HEK293 (cell line): Measurements from ENCODE around the gene RPS14.

ENCODE experiments used
- GLIS2 ChIP-seq: fragments of 450-650 bp; formaldehyde crosslinking; IDR thresholded peaks from 2 replicates; pipeline ENCODE4 v1.5.1; 2016; ENCODE audit warnings: missing biosample characterization, missing genetic modification characterization
- KLF10 ChIP-seq: fragments of 450-650 bp; IDR thresholded peaks from 2 replicates; pipeline ENCODE4 v1.5.1; 2018; ENCODE audit warnings: missing biosample characterization, mild to moderate bottlenecking, missing genetic modification characterization
- PRDM10 ChIP-seq: fragments of 450-650 bp; formaldehyde crosslinking; IDR thresholded peaks from 2 replicates; pipeline ENCODE4 v1.5.1; 2016; ENCODE audit warnings: missing biosample characterization, missing genetic modification characterization
- SP2 ChIP-seq: fragments of 450-650 bp; formaldehyde crosslinking; IDR thresholded peaks from 2 replicates; pipeline ENCODE4 v1.5.1; 2016; ENCODE audit warnings: missing biosample characterization, missing genetic modification characterization
- TCF7L2 ChIP-seq: IDR thresholded peaks from 2 replicates; pipeline ENCODE4 v1.6.1; 2011; ENCODE audit warnings: low read depth, mild to moderate bottlenecking, inconsistent platforms, low read length, moderate library complexity, borderline replicate concordance
- WT1 ChIP-seq: fragments of 450-650 bp; formaldehyde crosslinking; IDR thresholded peaks from 2 replicates; pipeline ENCODE4 v1.5.1; 2016; ENCODE audit warnings: missing biosample characterization, missing genetic modification characterization
- ZBTB8A ChIP-seq: fragments of 450-650 bp; formaldehyde crosslinking; IDR thresholded peaks from 2 replicates; pipeline ENCODE4 v1.5.1; 2016; ENCODE audit warnings: missing biosample characterization, missing genetic modification characterization
- ZFP37 ChIP-seq: fragments of 450-650 bp; formaldehyde crosslinking; IDR thresholded peaks from 2 replicates; pipeline ENCODE4 v1.5.1; 2016; ENCODE audit warnings: missing biosample characterization, missing genetic modification characterization
- ZFP41 ChIP-seq: fragments of 450-650 bp; formaldehyde crosslinking; IDR thresholded peaks from 2 replicates; pipeline ENCODE4 v1.5.1; 2016; ENCODE audit warnings: missing biosample characterization, missing genetic modification characterization, borderline replicate concordance
- ZNF2 ChIP-seq: fragments of 450-650 bp; formaldehyde crosslinking; IDR thresholded peaks from 2 replicates; pipeline ENCODE4 v1.5.1; 2016; ENCODE audit warnings: missing biosample characterization, missing genetic modification characterization
- ZNF280D ChIP-seq: fragments of 450-650 bp; formaldehyde crosslinking; IDR thresholded peaks from 2 replicates; pipeline ENCODE4 v1.5.1; 2016; ENCODE audit warnings: missing biosample characterization, missing genetic modification characterization
- ZNF311 ChIP-seq: fragments of 450-650 bp; formaldehyde crosslinking; IDR thresholded peaks from 2 replicates; pipeline ENCODE4 v1.5.1; 2017; ENCODE audit warnings: missing biosample characterization, missing genetic modification characterization, borderline replicate concordance
- ZNF394 ChIP-seq: fragments of 450-650 bp; formaldehyde crosslinking; IDR thresholded peaks from 2 replicates; pipeline ENCODE4 v1.5.1; 2016; ENCODE audit warnings: missing biosample characterization, missing genetic modification characterization, mild to moderate bottlenecking, moderate library complexity, borderline replicate concordance
- ZNF488 ChIP-seq: fragments of 450-650 bp; formaldehyde crosslinking; IDR thresholded peaks from 2 replicates; pipeline ENCODE4 v1.5.1; 2016; ENCODE audit warnings: missing biosample characterization, missing genetic modification characterization
- ZNF530 ChIP-seq: fragments of 450-650 bp; formaldehyde crosslinking; IDR thresholded peaks from 2 replicates; pipeline ENCODE4 v1.5.1; 2016; ENCODE audit warnings: low read depth, missing biosample characterization, missing genetic modification characterization
- ZNF544 ChIP-seq: fragments of 450-650 bp; formaldehyde crosslinking; IDR thresholded peaks from 2 replicates; pipeline ENCODE4 v1.5.0; 2017; ENCODE audit warnings: missing biosample characterization, missing genetic modification characterization
- ZNF596 ChIP-seq: fragments of 450-650 bp; IDR thresholded peaks from 2 replicates; pipeline ENCODE4 v1.5.0; 2018; ENCODE audit warnings: missing biosample characterization, mild to moderate bottlenecking, missing genetic modification characterization, moderate library complexity
- ZNF623 ChIP-seq: fragments of 450-650 bp; formaldehyde crosslinking; IDR thresholded peaks from 2 replicates; pipeline ENCODE4 v1.5.1; 2016; ENCODE audit warnings: missing biosample characterization, missing genetic modification characterization
- ZNF629 ChIP-seq: fragments of 450-650 bp; formaldehyde crosslinking; IDR thresholded peaks from 2 replicates; pipeline ENCODE4 v1.5.1; 2017; ENCODE audit warnings: missing biosample characterization, missing genetic modification characterization
- TF ChIP-seq, protein P1 (sequence below): fragments of 450-650 bp; formaldehyde crosslinking; IDR thresholded peaks from 2 replicates; pipeline ENCODE4 v1.5.1; 2016; ENCODE audit warnings: missing biosample characterization, missing genetic modification characterization
- TF ChIP-seq, protein P2 (sequence below): fragments of 450-650 bp; formaldehyde crosslinking; IDR thresholded peaks from 2 replicates; pipeline ENCODE4 v1.5.1; 2016; ENCODE audit warnings: missing biosample characterization, missing genetic modification characterization
- TF ChIP-seq, protein P3 (sequence below): fragments of 450-650 bp; IDR thresholded peaks from 2 replicates; pipeline ENCODE4 v1.5.1; 2018; ENCODE audit warnings: missing biosample characterization, mild to moderate bottlenecking, missing genetic modification characterization
- TF ChIP-seq, protein P4 (sequence below): fragments of 450-650 bp; formaldehyde crosslinking; IDR thresholded peaks from 2 replicates; pipeline ENCODE4 v1.5.1; 2016; ENCODE audit warnings: missing biosample characterization, missing genetic modification characterization, borderline replicate concordance

Gene RPS14

DNA sequence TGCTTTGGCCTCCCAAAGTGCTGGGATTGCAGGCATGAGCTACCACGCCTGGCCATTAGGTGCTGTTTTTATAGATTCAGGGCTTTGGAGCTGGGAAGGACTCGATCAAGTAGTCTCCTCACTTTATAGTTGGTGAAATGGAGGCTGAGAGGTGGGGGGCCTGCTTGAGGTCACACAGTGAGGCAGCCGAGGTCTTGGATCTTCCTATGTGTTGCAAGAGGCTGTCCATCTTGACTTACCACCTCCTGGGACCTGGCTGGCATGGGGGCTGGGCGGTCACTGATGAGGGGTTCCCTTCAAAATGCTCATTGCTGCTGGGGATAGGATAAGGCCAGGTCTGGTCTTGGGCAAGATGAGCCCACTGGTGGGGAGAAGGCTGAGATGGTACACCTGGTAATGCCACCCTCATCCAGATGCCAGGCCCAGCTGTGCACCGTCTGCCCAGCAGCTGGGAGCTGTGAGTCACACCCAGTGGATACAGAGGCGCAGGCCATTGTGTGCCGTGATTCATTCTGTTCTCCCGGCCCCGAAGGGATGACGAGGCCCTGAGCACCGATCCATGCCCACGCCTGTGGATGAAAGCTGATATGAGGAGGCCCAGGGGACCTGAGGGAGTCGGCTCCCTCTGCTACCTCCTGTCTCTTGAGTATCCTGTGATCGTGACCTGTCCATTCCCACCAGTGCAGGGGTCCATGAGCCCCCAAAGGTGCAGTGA lies 47.9 kb upstream of the RPS14 start (continued):
- TF ChIP-seq ZNF280D (tag by site-specific recombination) (no peak), ZNF311 (no peak), WT1 (no peak; the same call in 1 of the 2 replicates), PRDM10 (tag by site-specific recombination) (peak; percentile 57), ZFP37 (tag by site-specific recombination) (no peak), ZNF2 (tag by site-specific recombination) (no peak), SP2 (tag by site-specific recombination) (no peak), ZNF629 (tag by site-specific recombination) (peak; percentile 73), ZNF394 (tag by site-specific recombination) (no peak; the same call in 1 of the 2 replicates), ZBTB8A (tag by site-specific recombination) (no peak), GLIS2 (tag by site-specific recombination) (peak; percentile 62; the same call in 1 of the 2 replicates), TCF7L2 (no peak), KLF10 (tag by site-specific recombination) (no peak), ZNF623 (tag by site-specific recombination) (no peak), ZFP41 (tag by site-specific recombination) (no peak), ZNF488 (tag by site-specific recombination) (no peak), ZNF596 (no peak), ZNF530 (no peak), ZNF544 (tag by site-specific recombination) (no peak)
- TF ChIP-seq, protein P1, sequence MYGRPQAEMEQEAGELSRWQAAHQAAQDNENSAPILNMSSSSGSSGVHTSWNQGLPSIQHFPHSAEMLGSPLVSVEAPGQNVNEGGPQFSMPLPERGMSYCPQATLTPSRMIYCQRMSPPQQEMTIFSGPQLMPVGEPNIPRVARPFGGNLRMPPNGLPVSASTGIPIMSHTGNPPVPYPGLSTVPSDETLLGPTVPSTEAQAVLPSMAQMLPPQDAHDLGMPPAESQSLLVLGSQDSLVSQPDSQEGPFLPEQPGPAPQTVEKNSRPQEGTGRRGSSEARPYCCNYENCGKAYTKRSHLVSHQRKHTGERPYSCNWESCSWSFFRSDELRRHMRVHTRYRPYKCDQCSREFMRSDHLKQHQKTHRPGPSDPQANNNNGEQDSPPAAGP (tag by site-specific recombination), result peak; percentile 85
- TF ChIP-seq, protein P2, sequence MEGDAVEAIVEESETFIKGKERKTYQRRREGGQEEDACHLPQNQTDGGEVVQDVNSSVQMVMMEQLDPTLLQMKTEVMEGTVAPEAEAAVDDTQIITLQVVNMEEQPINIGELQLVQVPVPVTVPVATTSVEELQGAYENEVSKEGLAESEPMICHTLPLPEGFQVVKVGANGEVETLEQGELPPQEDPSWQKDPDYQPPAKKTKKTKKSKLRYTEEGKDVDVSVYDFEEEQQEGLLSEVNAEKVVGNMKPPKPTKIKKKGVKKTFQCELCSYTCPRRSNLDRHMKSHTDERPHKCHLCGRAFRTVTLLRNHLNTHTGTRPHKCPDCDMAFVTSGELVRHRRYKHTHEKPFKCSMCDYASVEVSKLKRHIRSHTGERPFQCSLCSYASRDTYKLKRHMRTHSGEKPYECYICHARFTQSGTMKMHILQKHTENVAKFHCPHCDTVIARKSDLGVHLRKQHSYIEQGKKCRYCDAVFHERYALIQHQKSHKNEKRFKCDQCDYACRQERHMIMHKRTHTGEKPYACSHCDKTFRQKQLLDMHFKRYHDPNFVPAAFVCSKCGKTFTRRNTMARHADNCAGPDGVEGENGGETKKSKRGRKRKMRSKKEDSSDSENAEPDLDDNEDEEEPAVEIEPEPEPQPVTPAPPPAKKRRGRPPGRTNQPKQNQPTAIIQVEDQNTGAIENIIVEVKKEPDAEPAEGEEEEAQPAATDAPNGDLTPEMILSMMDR, result no peak
- TF ChIP-seq, protein P3, sequence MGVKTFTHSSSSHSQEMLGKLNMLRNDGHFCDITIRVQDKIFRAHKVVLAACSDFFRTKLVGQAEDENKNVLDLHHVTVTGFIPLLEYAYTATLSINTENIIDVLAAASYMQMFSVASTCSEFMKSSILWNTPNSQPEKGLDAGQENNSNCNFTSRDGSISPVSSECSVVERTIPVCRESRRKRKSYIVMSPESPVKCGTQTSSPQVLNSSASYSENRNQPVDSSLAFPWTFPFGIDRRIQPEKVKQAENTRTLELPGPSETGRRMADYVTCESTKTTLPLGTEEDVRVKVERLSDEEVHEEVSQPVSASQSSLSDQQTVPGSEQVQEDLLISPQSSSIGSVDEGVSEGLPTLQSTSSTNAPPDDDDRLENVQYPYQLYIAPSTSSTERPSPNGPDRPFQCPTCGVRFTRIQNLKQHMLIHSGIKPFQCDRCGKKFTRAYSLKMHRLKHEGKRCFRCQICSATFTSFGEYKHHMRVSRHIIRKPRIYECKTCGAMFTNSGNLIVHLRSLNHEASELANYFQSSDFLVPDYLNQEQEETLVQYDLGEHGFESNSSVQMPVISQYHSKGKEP (tag by site-specific recombination), result no peak
- TF ChIP-seq, protein P4, sequence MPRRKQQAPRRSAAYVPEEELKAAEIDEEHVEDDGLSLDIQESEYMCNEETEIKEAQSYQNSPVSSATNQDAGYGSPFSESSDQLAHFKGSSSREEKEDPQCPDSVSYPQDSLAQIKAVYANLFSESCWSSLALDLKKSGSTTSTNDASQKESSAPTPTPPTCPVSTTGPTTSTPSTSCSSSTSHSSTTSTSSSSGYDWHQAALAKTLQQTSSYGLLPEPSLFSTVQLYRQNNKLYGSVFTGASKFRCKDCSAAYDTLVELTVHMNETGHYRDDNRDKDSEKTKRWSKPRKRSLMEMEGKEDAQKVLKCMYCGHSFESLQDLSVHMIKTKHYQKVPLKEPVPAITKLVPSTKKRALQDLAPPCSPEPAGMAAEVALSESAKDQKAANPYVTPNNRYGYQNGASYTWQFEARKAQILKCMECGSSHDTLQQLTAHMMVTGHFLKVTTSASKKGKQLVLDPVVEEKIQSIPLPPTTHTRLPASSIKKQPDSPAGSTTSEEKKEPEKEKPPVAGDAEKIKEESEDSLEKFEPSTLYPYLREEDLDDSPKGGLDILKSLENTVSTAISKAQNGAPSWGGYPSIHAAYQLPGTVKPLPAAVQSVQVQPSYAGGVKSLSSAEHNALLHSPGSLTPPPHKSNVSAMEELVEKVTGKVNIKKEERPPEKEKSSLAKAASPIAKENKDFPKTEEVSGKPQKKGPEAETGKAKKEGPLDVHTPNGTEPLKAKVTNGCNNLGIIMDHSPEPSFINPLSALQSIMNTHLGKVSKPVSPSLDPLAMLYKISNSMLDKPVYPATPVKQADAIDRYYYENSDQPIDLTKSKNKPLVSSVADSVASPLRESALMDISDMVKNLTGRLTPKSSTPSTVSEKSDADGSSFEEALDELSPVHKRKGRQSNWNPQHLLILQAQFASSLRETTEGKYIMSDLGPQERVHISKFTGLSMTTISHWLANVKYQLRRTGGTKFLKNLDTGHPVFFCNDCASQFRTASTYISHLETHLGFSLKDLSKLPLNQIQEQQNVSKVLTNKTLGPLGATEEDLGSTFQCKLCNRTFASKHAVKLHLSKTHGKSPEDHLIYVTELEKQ (tag by site-specific recombination), result peak; percentile 64; the same call in 1 of the 2 replicates
